Fibroblast of lung (primary cell): Measurements from ENCODE around the gene CORO2B.

Source experiments
- CTCF ChIP-seq, 2 donors: IDR thresholded peaks in 1 of 2; conservative IDR thresholded peaks in 1 of 2; 1 replicate in 1 of 2; 2 replicates in 1 of 2; pipeline ENCODE4 v1.5.1; 2011 to 2012; ENCODE audit warnings: low read length in 2 of 2, control low read depth in 1 of 2, inconsistent platforms in 1 of 2, low read depth in 1 of 2, mild to moderate bottlenecking in 1 of 2
- EZH2 ChIP-seq: IDR thresholded peaks from 2 replicates; pipeline ENCODE4 v1.5.1; 2012; ENCODE audit warnings: low read length, control low read depth, mild to moderate bottlenecking; ENCODE audit errors: missing control alignments

DNA sequence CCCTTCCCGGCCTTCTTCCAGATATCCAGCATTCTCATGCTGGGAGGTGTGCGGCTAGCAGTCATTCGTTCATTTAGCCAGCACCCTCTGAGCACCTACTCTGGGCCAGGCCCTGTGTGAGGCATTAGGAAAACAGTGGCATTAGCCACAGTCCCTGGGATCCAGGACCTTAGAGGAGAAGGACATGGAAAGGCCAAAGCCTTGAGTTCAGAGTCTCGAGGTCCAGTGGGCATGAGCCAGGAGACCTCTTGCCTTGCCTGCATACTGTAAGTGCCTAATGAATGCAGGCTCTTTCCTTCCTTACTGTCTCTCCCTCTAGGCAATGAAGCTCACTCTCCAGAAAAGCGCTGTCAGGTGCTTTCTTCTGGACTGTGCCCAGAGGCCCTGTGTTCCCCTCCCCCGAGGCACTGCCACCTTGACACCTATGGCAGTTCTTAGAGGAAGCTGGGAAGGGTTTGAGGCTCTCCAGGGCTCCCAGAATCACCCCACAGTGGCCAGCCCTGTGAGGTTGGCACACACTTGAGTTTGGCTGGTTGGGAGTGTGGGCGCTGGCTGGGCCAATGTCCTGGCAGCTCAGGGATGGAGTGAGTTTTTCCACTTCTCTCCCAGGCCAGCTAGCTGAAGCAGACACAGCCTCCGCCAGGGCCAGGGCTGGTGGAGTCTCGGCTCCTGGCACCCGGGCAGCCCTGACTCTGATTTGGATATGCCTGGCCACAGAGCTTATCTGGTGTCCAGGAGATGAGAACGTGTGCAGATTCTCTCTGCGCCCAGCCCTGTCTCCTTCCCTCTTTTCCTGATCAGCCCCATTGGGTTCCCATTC is 5.4 kb downstream of the CORO2B start:
- no peak for TF ChIP-seq CTCF (conservative IDR thresholded peaks at IDR 0.05 in 1 of 2, IDR thresholded peaks at IDR 0.05 in 1 of 2; ENCODE audit: low read depth in 1 of 2, low read length in 2 of 2)
- no peak for TF ChIP-seq EZH2
